GM18909 (cell line): ENCODE data around the gene FAM47C.
"Not testable (repeated sequence)": the region's sequence is repeated elsewhere in the genome, so short reads cannot be mapped to it uniquely, and the experiment has no call there.

Experiments used
- ATAC-seq: cut with Tn5 transposase; IDR thresholded peaks from one replicate; pipeline ENCODE4 v1.9.1; 2021; ENCODE audit warnings: mild to moderate bottlenecking; ENCODE audit not compliant: unreplicated experiment, poor library complexity

Gene FAM47C

DNA sequence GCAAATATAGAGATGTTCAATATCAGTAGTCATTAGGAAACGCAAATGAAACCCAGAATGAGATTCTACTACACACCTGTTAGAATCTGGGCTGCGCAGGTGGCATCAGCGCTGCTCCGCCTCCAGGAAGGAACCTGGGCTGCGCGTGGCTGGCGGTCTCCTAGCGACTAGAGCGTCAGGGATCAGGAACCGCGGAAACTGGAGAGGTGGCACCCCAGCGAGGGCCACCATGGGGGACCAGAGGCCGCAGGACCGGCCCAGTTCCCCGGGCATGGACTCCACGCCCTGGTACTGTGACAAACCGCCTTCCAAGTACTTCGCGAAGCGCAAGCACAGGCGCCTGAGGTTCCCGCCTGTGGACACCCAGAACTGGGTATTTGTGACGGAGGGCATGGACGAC, at the start of gene FAM47C:
Gene FAM47C (plus strand): TSS at position 185 of the 400 bp plus-strand sequence. CDS start 45 bp downstream, at position 230.
- ATAC-seq = not testable (repeated sequence)

DNA sequence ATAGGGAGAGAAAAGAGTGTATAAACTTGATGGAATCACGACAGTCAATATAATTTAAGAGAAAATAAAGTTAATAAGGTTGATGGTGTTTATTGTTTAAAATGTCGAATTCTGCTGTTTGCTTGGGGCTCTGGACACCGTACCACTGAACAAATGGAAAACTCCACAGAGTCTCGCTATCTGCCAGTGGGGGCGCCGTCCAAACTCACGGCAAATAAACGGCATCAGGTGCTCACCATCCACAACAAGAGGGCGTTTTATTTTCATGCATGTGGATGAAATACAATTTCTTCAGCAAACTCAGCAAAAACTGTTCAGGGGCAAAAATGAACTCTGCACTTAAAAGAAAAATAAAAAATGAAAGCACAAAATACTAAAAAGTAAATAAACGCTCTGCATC, 46.6 kb upstream of the FAM47C start:
- ATAC-seq = no peak

DNA sequence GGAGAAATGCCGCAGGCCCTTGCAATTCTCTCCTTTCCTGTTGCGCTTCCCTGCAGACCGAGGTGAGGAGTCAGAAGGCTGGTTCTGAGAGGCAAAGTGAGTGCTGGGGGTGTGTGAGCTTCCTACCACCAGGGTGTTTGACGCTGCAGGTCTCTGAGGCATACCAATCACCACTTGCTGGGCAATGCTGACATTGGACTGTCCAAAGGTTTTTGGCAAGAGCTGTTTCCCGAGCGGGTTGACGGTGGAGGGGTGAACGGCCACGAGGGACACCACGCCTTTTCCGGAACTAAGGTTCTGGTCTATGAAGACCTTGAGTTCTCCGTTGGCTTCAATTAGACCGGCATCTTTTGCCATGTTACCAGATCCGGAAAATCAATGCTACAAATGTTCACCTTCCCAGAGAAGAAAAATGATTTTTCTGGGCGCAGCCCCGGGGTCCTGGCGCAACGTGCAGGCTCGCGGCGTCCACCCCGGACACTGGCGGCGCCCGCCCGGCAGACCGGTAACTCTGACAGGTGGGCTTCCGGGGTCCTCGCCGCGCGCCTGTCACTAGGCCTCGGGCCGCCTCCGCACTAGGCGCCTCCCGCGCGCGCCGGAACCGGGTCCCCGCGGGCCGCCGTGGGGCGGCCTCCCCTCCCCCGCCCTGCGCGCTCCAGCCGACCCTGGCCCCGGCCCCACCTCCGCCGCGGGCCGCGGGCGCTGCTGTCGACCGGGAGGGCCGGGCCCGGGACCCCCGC, 44.9 kb upstream of the FAM47C start:
- ATAC-seq = no peak

DNA sequence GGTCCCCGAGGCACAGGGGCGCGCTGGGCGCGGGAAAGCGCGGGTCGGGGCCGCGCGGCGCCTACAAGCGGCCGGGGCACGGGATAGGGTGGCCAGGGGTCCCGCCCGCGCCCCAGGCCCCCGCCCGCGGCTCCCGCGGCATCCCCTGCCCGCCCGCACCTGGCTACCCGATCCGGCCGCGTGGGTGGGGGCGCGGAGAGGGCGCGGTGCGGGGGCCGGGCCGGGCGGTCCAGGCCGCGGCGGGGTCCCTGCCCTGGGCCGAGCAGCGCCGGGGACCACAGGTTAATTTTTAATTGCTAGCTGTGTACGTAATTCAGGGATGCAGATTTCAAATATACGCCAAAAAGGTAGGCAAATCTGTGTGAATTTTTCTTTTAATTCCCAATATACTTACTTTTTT, 44.3 kb upstream of the FAM47C start:
- no peak for ATAC-seq

DNA sequence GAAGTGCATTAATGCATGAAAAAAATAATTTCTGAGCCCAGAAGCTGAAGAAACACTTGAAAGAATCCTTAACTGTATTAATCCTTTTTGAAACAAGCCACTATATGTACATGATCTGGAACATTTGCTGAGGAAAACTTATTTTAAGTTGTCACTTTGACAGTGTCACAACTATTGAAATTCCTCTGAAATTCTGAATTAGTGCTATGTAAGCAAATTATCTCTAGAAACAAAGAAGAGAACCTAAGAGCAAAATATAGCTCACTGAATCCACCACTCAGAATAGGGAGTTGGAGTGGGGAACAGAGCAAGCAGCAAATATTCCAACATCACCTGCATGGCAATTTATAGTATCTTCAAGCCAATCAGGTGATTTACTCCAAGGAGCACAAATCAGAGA, 34.6 kb upstream of the FAM47C start:
- no peak for ATAC-seq

DNA sequence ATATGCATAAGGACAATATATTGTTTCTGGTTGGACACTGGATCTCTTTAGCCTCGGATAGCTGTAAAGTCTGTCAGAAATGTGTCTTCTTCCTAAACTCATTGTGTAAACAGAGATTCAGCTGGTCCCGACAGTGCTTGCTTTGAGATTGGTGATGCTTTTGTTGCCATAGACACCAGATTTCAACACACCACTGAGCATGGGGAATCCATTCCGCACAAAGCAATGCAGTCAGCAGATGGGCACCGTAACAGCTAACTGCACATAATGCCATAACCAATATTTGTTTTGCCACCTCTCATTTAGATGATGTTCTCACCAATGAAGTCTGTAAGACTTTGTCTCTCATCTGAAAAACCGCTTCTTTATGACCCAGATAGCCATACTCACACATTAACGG, 33.3 kb upstream of the FAM47C start:
- no peak for ATAC-seq

DNA sequence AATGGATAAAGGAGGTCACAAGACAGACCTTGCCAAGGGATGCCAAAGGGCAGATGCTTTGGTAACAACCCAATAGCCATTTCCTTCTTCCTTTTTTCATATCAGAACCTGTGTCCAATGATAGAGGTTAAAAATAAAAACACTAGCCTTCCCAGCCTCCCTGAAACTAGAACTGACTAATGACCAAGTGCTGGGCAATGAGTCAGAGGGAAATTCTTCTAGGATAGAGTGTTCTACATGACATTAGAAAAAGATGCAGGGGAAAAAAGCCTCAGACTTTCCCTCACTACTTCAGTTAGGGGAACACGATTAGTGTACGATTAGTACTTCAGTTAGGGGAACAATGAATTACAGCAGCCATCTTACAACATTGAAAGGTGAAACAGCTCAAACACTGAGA, 29.3 kb upstream of the FAM47C start:
- no peak for ATAC-seq

DNA sequence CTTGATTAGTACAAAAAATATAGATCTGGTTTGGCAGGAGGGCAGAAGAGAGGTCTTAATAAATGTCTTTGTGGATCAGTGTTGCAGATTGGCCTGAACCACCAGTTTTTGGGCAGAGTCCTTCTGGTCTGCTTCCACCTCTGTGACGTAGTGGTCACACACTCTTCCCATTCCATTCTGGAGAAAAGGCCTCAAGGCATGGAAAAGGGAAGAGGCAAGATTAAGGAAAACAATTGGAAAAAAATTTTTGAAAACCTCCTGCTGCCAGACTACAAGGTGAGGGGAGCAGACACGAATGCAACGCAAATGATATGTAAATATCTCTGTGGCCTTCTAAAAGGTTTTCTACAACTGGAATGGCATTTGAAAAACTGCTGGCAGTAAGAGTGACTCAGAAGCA, 24.3 kb upstream of the FAM47C start:
- ATAC-seq = no peak

DNA sequence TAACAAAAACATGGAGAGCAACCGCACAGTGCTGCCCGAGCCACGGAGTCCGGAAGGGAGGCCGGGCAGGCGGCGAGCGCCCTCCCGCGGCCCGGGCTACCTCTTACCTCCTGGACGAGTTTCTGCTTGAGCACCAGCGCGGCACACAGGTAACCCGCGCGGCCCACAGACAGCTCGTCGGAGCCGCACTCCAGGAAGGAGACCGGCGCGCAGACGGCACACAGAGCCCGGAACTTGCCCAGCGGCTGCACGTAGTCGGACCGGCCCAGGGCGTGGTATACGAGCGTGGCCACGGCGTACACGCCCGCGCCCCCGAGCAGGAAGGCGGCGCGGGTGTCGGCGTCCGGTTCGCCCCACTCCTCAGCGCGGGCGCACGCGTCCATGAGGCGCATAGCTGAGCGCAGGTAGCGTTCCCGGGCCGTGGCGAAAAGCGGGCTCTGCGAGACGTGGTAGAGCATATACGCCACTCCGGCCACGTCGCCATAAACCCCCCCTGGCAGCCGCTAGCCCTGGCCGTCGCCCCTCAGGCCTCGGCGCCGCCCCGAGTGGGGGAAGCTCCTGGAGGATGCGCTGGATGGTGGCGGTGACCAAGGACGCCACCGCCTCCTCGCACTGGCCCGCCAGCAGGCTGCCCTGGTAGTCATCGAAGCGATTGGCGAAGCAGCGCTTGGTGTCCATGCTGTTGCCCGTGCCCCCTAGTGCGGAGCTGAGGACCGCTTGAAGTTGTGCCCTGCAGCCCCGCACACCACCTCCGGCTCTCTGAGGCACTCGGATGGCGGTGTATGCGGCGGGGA, 22.6 kb upstream of the FAM47C start:
- not testable (repeated sequence) for ATAC-seq

DNA sequence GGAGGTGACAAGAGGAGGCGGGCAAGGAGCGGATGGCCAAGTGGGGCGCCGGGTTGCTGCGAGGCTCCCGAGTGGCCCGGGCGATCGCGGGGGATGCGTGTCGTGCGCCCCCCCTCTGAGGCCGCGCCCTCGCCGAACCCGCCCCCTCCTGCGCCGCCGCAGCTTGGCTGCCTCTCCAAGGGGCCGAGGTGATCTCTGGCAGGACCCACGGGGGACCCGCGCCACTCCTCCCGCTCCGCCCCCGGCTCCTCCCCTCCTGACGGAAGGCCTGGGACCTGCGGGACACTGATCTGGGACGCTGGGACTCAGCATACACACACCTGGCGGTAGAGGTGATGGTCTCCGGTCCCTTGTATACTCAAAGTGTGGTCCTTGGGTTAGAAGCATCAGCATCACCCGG, 21.9 kb upstream of the FAM47C start:
- no peak for ATAC-seq

DNA sequence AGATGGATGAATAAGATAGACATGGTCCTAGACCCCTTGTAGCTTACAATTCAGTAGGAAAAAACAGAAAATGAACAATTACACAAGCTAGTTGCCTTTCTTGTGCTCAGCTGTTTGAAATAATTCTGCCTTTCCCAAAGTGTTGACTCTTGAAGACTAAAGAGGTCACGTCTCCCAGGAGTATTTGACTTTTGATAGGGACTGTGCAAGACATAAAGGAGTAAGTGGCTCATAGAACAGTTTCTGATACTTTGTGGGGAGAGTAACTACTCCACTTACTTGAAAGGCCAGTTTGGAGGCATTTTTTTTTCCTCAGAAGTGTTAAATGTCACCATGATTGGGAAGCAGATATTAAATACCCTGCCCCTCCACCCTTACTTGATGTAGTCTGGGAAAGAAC, 21.0 kb upstream of the FAM47C start:
- not testable (repeated sequence) for ATAC-seq

DNA sequence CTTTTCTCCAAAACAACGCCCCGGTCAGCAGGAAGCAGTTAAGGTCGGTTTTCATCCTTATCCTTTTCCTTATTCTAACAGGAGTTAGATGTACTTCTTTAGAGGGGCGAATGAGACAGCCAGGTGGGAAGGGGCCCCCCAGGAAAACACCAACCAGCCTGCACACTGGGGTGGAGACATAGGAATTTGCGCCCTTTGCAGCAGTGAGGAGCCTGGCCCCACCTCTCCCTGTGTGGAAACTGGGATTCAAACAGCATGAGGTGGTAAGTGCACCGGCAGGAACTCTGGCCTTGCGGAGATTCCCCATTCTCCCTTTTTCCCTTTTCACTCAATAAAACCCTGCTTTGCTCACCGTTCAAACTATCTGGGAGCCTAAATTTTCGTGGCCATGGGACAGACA, 8.0 kb upstream of the FAM47C start:
- ATAC-seq = no peak

DNA sequence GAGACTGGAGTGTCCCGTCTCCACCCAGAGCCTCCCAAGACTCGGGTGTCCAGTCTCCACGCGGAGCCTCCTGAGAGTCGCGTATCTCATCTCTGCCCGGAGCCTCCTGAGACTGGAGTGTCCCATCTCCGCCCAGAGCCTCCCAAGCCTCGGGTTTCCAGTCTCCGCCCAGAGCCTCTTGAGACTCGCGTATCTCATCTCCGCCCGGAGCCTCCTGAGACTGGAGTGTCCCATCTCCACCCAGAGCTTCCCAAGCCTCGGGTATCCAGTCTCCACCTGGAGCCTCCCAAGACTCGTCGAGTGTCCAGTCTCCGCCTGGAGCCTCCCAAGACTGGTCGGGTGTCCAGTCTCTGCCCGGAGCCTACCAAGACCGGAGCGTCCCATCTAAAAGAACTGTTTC, 2.3 kb downstream of the FAM47C start:
- ATAC-seq = no peak

DNA sequence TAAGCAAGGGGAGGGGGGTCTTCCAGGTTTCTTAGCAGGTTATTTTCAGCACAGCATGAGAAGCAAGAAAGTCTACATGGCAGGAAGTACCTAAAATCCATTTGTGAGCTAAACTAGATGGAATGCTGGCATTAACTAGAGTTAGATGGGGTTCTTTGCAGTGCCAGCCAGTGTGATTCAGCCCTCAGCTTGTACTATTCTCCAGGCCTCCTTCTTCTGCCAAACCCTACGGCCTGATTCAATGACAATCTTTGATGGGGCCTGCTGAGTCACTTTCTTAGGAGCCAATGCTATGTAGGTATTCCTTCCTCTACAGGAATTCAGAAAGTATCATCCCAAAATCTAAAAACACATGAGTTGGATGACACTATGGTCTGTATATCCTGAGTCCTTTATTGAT, 26.1 kb downstream of the FAM47C start:
- not testable (repeated sequence) for ATAC-seq

DNA sequence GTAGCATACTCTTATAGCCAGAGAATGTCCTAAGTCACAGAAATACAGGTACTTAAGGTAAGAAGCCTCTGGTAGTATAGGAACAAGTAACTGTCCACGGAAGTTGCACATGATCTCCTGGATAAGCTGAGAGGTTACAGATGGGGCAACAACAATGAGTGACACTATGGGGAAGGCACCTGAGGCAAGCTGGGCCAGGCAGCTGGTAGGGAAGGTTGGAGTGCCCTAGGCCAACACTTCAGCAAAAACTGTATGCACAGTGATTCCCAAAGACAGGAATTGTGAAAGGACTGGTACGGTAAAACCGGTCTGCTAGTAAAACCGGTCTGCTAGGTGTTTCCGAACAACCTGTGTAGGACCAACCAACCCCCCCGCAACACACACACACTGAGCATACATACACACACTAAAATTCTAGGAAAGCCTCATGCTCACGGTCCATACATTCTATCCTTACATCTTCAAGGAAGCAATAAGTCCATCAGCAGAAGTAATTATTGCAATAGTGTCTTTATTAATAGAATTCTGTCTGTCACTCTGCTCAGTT, 28.6 kb downstream of the FAM47C start:
- ATAC-seq = not testable (repeated sequence)

DNA sequence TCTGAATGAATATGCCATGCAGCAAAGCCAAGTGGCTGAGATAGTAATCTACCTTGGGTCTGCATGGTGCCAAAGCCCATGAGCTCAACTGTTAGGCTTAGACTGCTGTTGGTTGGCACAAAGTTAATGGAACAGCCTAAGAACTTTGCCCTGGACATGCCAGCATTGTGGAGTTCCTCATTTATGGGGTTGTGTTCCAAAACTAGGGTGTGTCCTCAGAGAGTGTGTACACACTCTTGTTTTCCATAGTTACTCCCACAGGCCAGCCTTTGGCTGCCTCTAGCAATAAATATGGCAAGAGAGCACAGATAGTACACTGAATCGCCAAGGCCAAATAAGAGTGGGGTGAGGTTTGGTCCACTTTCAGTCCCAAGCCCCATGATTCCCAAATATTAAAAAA, 30.6 kb downstream of the FAM47C start:
- not testable (repeated sequence) for ATAC-seq

DNA sequence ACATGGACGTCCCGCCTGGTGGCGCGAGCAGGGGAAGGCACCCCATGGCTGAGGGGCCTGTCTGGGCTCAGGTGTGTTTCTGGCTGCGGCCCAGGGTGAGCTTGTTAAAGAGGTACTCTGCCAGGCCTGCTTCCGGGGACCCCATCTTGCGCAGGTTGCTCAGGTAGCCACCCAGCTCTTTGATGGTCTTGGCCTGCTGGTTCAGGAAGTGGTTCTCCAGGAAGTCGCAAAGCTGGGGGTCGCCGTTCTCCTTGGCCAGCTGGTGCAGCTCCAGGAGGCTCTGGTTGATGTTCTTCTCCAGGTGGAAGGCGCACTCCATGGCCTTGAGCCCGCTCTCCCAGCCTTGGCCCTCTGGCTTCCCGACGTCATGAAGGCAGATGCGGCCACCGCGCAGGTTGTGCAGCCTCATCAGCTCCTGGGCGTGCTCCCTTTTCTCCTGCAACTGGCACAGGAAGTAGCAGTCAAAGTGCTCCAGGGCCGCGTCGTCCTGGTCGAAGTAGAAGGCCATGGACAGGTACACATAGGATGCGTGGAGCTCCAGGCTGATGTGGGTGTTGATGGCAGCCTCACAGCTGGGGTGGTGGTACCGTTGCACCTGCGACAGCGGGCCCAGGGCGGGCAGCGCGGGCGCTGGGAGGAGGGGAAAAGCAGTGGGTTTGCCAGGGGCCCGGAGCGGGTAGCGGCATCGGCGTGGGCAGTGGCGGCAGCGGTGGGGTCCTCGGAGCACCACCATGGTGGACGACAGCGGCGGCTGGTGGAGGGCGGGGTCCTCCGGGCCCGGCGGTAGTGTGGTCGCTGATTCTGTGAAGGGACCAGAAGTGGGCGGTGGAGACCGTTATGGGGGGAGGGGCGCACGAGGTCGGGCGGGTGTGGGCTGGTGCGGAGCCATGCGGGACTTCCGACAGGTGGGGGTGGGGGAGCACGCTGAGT, 35.1 kb downstream of the FAM47C start:
- not testable (repeated sequence) for ATAC-seq

DNA sequence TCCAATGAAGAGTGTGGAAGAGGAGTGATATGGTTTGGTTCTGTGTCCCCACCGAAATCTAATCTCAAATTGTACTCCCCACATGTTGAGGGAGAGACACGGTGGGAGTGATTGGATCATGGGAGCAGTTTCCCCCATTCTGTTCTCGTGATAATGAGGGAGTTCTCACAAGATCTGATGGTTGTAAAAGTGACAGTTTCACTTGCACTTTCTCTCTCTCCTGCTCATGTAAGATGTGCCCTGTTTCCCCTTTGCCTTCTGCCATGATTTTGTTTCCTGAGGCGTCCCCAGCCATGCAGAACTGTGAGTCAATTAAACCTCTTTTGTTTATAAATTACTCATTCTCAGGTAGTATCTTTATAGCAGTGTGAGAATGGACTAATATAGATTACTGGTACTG, 39.6 kb downstream of the FAM47C start:
- ATAC-seq = no peak

DNA sequence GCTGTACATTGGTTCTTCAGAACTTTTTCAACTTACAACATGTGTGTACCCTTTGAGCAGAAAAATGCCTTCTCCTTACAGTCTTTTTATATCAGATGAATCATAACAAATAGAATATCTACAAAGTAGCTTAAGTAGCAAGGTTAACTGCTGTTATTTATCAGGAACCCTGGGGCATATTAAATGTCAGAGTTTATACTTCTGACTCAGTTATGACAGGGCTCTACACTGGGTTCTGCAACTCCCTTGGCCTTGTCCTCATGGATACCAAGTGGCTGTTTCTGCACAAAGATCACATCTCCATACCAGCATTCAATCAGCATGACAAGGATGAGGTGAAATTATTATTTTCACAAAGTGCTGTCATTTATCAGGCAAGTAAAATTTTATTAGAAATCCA, 49.4 kb downstream of the FAM47C start:
- ATAC-seq = not testable (repeated sequence)

DNA sequence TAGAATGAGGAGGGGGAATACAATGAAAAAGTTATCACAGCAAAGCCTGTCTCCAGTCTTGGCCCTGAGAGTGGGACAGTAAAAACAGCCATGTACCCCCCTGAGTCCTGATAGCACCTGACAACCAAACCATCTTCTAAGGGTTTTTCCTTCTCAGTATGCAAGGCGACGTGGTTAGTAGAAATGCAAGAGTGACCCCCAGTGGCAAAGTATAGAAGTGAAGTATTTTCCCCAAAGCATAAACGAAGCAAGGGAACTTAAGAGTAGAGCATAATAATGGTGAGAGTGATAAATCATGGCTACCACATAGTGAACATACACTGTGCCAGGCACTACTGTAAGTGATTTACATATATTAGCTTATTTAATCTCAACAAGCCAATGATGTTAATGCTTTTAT, 52.8 kb downstream of the FAM47C start:
- ATAC-seq = peak; percentile 85
